GM19099 (cell line): ENCODE measurements around the gene MTX3.

Experiments
- POLR2A ChIP-seq: IDR thresholded peaks from 3 replicates; pipeline ENCODE4 v1.6.1; 2011; ENCODE audit warnings: low read depth; ENCODE audit not compliant: insufficient read length; ENCODE audit errors: extremely low read depth

Gene MTX3

GRCh38 chr5:79931866-79932265, 59.2 kb downstream of the MTX3 start:
- no peak for TF ChIP-seq POLR2A

- no peak for TF ChIP-seq POLR2A
These were observed 59.7 kb downstream of the MTX3 start for GRCh38 chr5:79931409-79931808.

GRCh38 chr5:79929095-79929494, 62.0 kb downstream of the MTX3 start:
- no peak for TF ChIP-seq POLR2A
